ENCODE results near the gene HSPA4. TPM values are rescaled to one million over a fixed set of nuclear protein-coding genes. Genes with fewer than 3 reads are reported as not detected.

Gene HSPA4
- total RNA-seq: 10 to 100 TPM; 34.3 to 64.2 (median 41.3) TPM

- no peak for TF ChIP-seq CTCF (IDR thresholded peaks at IDR 0.05; ENCODE audit: low read depth)
These were observed at the start of gene HSPA4 for GRCh38 chr5:133051542-133052316. Gene HSPA4, plus strand, starts transcription at chr5:133052013. Its CDS starts 238 bp downstream, at chr5:133052251.

- TF ChIP-seq CTCF (IDR thresholded peaks at IDR 0.05; ENCODE audit: low read depth): no peak
These were observed 45.2 kb upstream of the HSPA4 start for GRCh38 chr5:133006653-133007052.

GRCh38 chr5:133015466-133015865, 36.3 kb upstream of the HSPA4 start:
- TF ChIP-seq CTCF (IDR thresholded peaks at IDR 0.05; ENCODE audit: low read depth): no peak

GRCh38 chr5:133017964-133018363, 33.8 kb upstream of the HSPA4 start:
- no peak for TF ChIP-seq CTCF (IDR thresholded peaks at IDR 0.05; ENCODE audit: low read depth)

GRCh38 chr5:133025804-133026663, 25.8 kb upstream of the HSPA4 start, which contains the start of gene ZCCHC10:
Gene ZCCHC10, minus strand, starts transcription at chr5:133026549. Its CDS starts 12 bp downstream, at chr5:133026537.
- no peak for TF ChIP-seq CTCF (IDR thresholded peaks at IDR 0.05; ENCODE audit: low read depth)

- no peak for TF ChIP-seq CTCF (IDR thresholded peaks at IDR 0.05; ENCODE audit: low read depth)
These were observed 25.1 kb upstream of the HSPA4 start for GRCh38 chr5:133026664-133027153.

- TF ChIP-seq CTCF (IDR thresholded peaks at IDR 0.05; ENCODE audit: low read depth): no peak
These were observed 22.4 kb upstream of the HSPA4 start for GRCh38 chr5:133029416-133029815.

Measured in subcutaneous adipose tissue (tissue), 4 donors.